Vagina (tissue), 2 donors: ENCODE data around the gene OR52N1.

Experiments
- CTCF ChIP-seq, 3 experiments: fragments of 450-650 bp in 2 of 3; fragments of 200-600 bp in 1 of 3; sonication (generic) in 1 of 3; IDR thresholded peaks; one replicate each; pipeline ENCODE4 v1.5.1; 2017 to 2019; ENCODE audit warnings: antibody characterized with exemption in 3 of 3, mild to moderate bottlenecking in 2 of 3, moderate library complexity in 2 of 3
- POLR2A ChIP-seq, 2 donors: fragments of 450-650 bp; IDR thresholded peaks; one replicate each; pipeline ENCODE4 v1.6.1; 2017; ENCODE audit warnings: antibody characterized with exemption in 2 of 2, mild to moderate bottlenecking in 2 of 2, moderate library complexity in 2 of 2

GRCh38 chr11:5746614-5747013 is 44.5 kb downstream of the OR52N1 start:
- TF ChIP-seq CTCF (IDR thresholded peaks at IDR 0.05) (no peak), POLR2A (IDR thresholded peaks at IDR 0.05) (no peak)
